ENCODE measurements around the gene JAK2. TPM values are rescaled to one million over a fixed set of nuclear protein-coding genes. Genes with fewer than 3 reads are reported as not detected.

JAK2 gene
- total and polyA plus RNA-seq, 2 donors (not counting 3 experiments of a cell fraction or from before 2014, with no cell fraction given), result 2.1 to 10.3 TPM

GRCh38 chr9:4936277-4936676 is 48.8 kb upstream of the JAK2 start:
- no peak overlapping the region for H3K9ac ChIP-seq (replicated peaks; ENCODE audit: extremely low read depth, insufficient read depth, low read length)
- FAIRE-seq (no peak), DNase-seq (ENCODE audit: low read depth, low spot score) (no peak)
- ChIA-PET POLR2A (no interaction called here), CTCF (interaction anchor here (0.8 kb wide), 1 partner anchor 49 kb away, joined by 3 read pairs; the partner anchor contains the start of gene JAK2)
- no peaks in the 10 kb centered on the region for H3K79me2 ChIP-seq (ENCODE audit: control insufficient read depth, insufficient read depth, low read length)
- H3K4me1 ChIP-seq (ENCODE audit: control insufficient read depth, extremely low read depth, insufficient read depth, low read length), result peaks cover 23% of the 10 kb centered on the region
- intact Hi-C loops (cut with micrococcal nuclease) (no loop called here), dilution Hi-C loops (cut with MboI; ENCODE audit: extremely low pct_ligation_motif_present, low sequenced_read_pairs) (no loop called here)
- no TSS peak for BruUV-seq (replicated peaks)
- no peaks in the 10 kb centered on the region for H3K9me1 ChIP-seq (replicated peaks; ENCODE audit: control insufficient read depth, extremely low read depth, insufficient read depth, low read length)
- H3K9me3 ChIP-seq (replicated peaks; ENCODE audit: control insufficient read depth, insufficient read depth, low read length), result no peaks in the 10 kb centered on the region
- TF ChIP-seq POLR2AphosphoS5 (IDR thresholded peaks at IDR 0.05; ENCODE audit: insufficient read depth, low read depth, low read length) (no peak), GATA2 (IDR thresholded peaks at IDR 0.05; ENCODE audit: insufficient read depth, insufficient read length, low read depth, low read length) (no peak), FOS (IDR thresholded peaks at IDR 0.05; ENCODE audit: borderline replicate concordance, insufficient read depth, low read length) (no peak)
- H2AFZ ChIP-seq (ENCODE audit: low read depth, low read length), result no peak overlapping the region
- no peaks in the 10 kb centered on the region for H3K36me3 ChIP-seq (ENCODE audit: control insufficient read depth in 2 of 2, extremely low read depth in 1 of 2, insufficient read depth in 2 of 2, low read length in 2 of 2)
- no peak overlapping the region for H3K4me3 ChIP-seq (replicated peaks in 1 of 3; ENCODE audit: insufficient read depth in 1 of 3, low read depth in 1 of 3, low read length in 3 of 3)
- peaks cover 0 to 2% of the 10 kb centered on the region in 2 experiments for H3K27me3 ChIP-seq (ENCODE audit: control insufficient read depth in 2 of 2, insufficient read depth in 2 of 2, low read length in 2 of 2)
- H3K27ac ChIP-seq (ENCODE audit: insufficient read depth, low read depth, low read length), result no peak overlapping the region
- H4K20me1 ChIP-seq (replicated peaks; ENCODE audit: control insufficient read depth, extremely low read depth, insufficient read depth, low read length), result no peaks in the 10 kb centered on the region
- no peak overlapping the region for H3K4me2 ChIP-seq (ENCODE audit: insufficient read depth, low read length)

- Histone ChIP-seq H3K27ac (ENCODE audit: insufficient read depth, low read depth, low read length) (no peak overlapping the region), H4K20me1 (replicated peaks; ENCODE audit: control insufficient read depth, extremely low read depth, insufficient read depth, low read length) (no peaks in the 10 kb centered on the region), H3K4me1 (ENCODE audit: control insufficient read depth, extremely low read depth, insufficient read depth, low read length) (peaks cover 23% of the 10 kb centered on the region), H3K9me3 (replicated peaks; ENCODE audit: control insufficient read depth, insufficient read depth, low read length) (no peaks in the 10 kb centered on the region), H3K4me2 (ENCODE audit: insufficient read depth, low read length) (no peak overlapping the region), H3K36me3 (ENCODE audit: control insufficient read depth in 2 of 2, extremely low read depth in 1 of 2, insufficient read depth in 2 of 2, low read length in 2 of 2) (no peaks in the 10 kb centered on the region), H3K9ac (replicated peaks; ENCODE audit: extremely low read depth, insufficient read depth, low read length) (no peak overlapping the region), H3K27me3 (ENCODE audit: control insufficient read depth in 2 of 2, insufficient read depth in 2 of 2, low read length in 2 of 2) (peaks cover 0 to 2% of the 10 kb centered on the region in 2 experiments), H3K4me3 (replicated peaks in 1 of 3; ENCODE audit: insufficient read depth in 1 of 3, low read depth in 1 of 3, low read length in 3 of 3) (no peak overlapping the region), H3K79me2 (ENCODE audit: control insufficient read depth, insufficient read depth, low read length) (no peaks in the 10 kb centered on the region), H3K9me1 (replicated peaks; ENCODE audit: control insufficient read depth, extremely low read depth, insufficient read depth, low read length) (no peaks in the 10 kb centered on the region), H2AFZ (ENCODE audit: low read depth, low read length) (no peak overlapping the region)
- intact Hi-C loops (cut with micrococcal nuclease), result no loop called here
- ChIA-PET POLR2A (no interaction called here), CTCF (interaction anchor here (0.8 kb wide), 1 partner anchor 48 kb away, joined by 3 read pairs; the partner anchor contains the start of gene JAK2)
- dilution Hi-C loops (cut with MboI; ENCODE audit: extremely low pct_ligation_motif_present, low sequenced_read_pairs), result no loop called here
- no peak for DNase-seq (ENCODE audit: low read depth, low spot score)
- TF ChIP-seq POLR2AphosphoS5 (IDR thresholded peaks at IDR 0.05; ENCODE audit: insufficient read depth, low read depth, low read length), result no peak
- TF ChIP-seq MYC (IDR thresholded peaks at IDR 0.05; ENCODE audit: low read depth, low read length), result no peak
- TF ChIP-seq GATA2 (IDR thresholded peaks at IDR 0.05; ENCODE audit: insufficient read depth, insufficient read length, low read depth, low read length), result no peak
- no peak for TF ChIP-seq MAX (IDR thresholded peaks at IDR 0.05; ENCODE audit: insufficient read depth, insufficient read length)
- no peak for TF ChIP-seq POLR2A (IDR thresholded peaks at IDR 0.05; ENCODE audit: low read depth, low read length)
- no peak for TF ChIP-seq FOS (IDR thresholded peaks at IDR 0.05; ENCODE audit: borderline replicate concordance, insufficient read depth, low read length)
- no peak for TF ChIP-seq JUN (IDR thresholded peaks at IDR 0.05; ENCODE audit: borderline replicate concordance, insufficient read depth, insufficient read length, low read depth)
- TF ChIP-seq CTCF (IDR thresholded peaks at IDR 0.05; ENCODE audit: extremely low read depth in 1 of 2, insufficient read depth in 1 of 2, low read depth in 1 of 2, low read length in 2 of 2), result no peak
- TF ChIP-seq EZH2 (IDR thresholded peaks at IDR 0.05; ENCODE audit: borderline replicate concordance, low read depth, low read length, severe bottlenecking), result no peak
- FAIRE-seq, result no peak
- BruUV-seq (replicated peaks), result no TSS peak
Measured at GRCh38 chr9:4936823-4937222, 48.2 kb upstream of the JAK2 start.
